Immature natural killer cell (primary cell): ENCODE data around the gene SPTBN1. TPM values are rescaled to one million over a fixed set of nuclear protein-coding genes. Genes with fewer than 3 reads are reported as not detected.
"Not testable (repeated sequence)": the region's sequence is repeated elsewhere in the genome, so short reads cannot be mapped to it uniquely, and the experiment has no call there.

ENCODE experiments used
- DNase-seq, 3 donors: peaks; one replicate each; pipeline ENCODE4 v3.0.0; 2022; ENCODE audit warnings: mixed read lengths in 1 of 3
- H3K27ac Mint-ChIP-seq, 6 donors: one replicate each; pipeline ENCODE4 v1.8.0; 2020; ENCODE audit warnings: mixed read lengths in 6 of 6, mild to moderate bottlenecking in 5 of 6, inconsistent platforms in 4 of 6, moderate library complexity in 3 of 6
- H3K27me3 Mint-ChIP-seq, 3 donors: one replicate each; pipeline ENCODE4 v1.8.0; 2020 to 2021; ENCODE audit warnings: low read depth in 3 of 3, mild to moderate bottlenecking in 3 of 3, mixed read lengths in 3 of 3, moderate library complexity in 3 of 3, inconsistent platforms in 1 of 3
- H3K36me3 Mint-ChIP-seq, 3 donors: one replicate each; pipeline ENCODE4 v1.8.0; 2020; ENCODE audit warnings: mixed read lengths in 3 of 3, inconsistent platforms in 2 of 3, mild to moderate bottlenecking in 2 of 3
- H3K4me1 Mint-ChIP-seq, 2 donors: one replicate each; pipeline ENCODE4 v1.8.0; 2020; ENCODE audit warnings: inconsistent platforms in 2 of 2, mild to moderate bottlenecking in 2 of 2, mixed read lengths in 2 of 2, moderate library complexity in 1 of 2
- H3K4me3 Mint-ChIP-seq, 5 donors: one replicate each; pipeline ENCODE4 v1.8.0; 2020; ENCODE audit warnings: mild to moderate bottlenecking in 5 of 5, mixed read lengths in 5 of 5, inconsistent platforms in 3 of 5, moderate library complexity in 3 of 5
- H3K9me3 Mint-ChIP-seq, 6 donors: one replicate each; pipeline ENCODE4 v1.8.0; 2020; ENCODE audit warnings: mild to moderate bottlenecking in 6 of 6, mixed read lengths in 6 of 6, inconsistent platforms in 4 of 6, moderate library complexity in 3 of 6
- polyA plus RNA-seq, 3 donors: library from polyadenylated mRNA; unstranded; fragments of 300-500 nt; fragmentation: Illumina TruSeq; gene quantifications; one replicate each; pipeline ENCODE4 v1.2.3, GENCODE V29; 2021

Gene SPTBN1
- polyA plus RNA-seq, 3 donors from 2014 or later: 0.41 to 57.5 (median 7.7) TPM

DNA sequence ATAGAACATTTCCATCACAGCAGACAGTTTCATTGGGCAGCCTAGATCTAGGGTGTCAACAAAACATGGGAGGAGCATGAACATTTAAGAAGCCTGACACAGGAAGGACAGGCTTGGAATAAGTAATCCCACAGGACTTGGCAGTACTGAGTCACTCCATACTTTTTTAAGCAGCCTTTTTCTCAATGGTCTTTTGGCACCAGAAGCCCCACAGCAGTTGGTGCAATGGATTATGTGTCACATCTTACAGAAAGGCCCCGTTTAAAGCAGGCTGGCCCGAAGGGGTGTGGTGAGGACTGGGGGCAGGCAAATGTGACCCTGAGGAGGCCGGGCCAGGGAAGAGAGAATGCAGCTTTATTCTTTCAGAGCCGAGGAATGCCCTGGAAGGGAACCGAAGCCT lies 26.6 kb downstream of the SPTBN1 start:
- peaks cover 7 to 9% of the 10 kb centered on the region in 2 donors for H3K4me1 Mint-ChIP-seq
- peaks cover 0 to 5% (median 3%) of the 10 kb centered on the region in 3 donors for H3K36me3 Mint-ChIP-seq
- peaks cover 0 to 3% (median 2%) of the 10 kb centered on the region in 3 donors for H3K27me3 Mint-ChIP-seq
- no peak for DNase-seq
- no peak overlapping the region for H3K4me3 Mint-ChIP-seq
- peaks cover 0 to 7% (median 3%) of the 10 kb centered on the region in 6 donors for H3K9me3 Mint-ChIP-seq
- no peak overlapping the region for H3K27ac Mint-ChIP-seq

DNA sequence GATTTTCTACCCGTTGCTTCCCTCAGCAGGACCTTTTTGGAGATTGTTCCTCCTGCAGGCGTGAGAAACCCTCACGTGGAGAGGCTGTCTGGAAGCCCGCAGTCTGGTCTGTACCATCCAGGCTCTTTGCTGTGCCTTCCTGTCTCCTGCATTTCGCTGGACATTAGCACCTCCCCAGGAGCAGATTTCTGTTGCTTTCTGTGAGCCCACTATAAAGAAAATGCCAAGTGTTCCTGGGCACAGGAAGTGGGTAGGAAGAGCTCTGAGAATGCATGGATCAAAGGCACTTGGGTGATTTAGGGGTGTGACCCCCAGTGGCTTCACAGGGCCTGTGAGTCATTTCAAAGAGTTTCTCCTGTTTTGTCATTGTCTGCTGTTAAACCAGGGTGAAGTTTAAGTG lies 27.3 kb downstream of the SPTBN1 start:
- Mint-ChIP-seq H3K27ac (no peak overlapping the region), H3K36me3 (peaks cover 0 to 5% (median 3%) of the 10 kb centered on the region in 3 donors), H3K4me1 (peaks cover 0 to 2% of the 10 kb centered on the region in 2 donors), H3K9me3 (peaks cover 0 to 8% (median 3%) of the 10 kb centered on the region in 6 donors), H3K27me3 (peaks cover 0 to 3% (median 2%) of the 10 kb centered on the region in 3 donors), H3K4me3 (no peak overlapping the region)
- no peak for DNase-seq

DNA sequence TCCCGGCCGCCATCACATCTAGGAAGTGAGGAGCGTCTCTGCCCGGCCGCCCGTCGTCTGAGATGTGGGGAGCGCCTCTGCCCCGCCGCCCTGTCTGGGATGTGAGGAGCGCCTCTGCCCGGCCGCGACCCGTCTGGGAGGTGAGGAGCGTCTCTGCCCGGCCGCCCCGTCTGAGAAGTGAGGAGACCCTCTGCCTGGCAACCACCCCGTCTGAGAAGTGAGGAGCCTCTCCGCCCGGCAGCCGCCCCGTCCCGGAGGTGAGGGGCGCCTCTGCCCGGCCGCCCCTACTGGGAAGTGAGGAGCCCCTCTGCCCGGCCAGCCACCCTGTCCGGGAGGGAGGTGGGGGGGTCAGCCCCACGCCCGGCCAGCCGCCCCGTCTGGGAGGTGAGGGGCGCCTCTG lies 29.6 kb downstream of the SPTBN1 start:
- not testable (repeated sequence) for H3K4me1 Mint-ChIP-seq, DNase-seq, H3K36me3 Mint-ChIP-seq, H3K4me3 Mint-ChIP-seq, H3K27ac Mint-ChIP-seq, H3K9me3 Mint-ChIP-seq
- H3K27me3 Mint-ChIP-seq: peaks cover 1 to 11% (median 3%) of the 10 kb centered on the region in 3 donors

DNA sequence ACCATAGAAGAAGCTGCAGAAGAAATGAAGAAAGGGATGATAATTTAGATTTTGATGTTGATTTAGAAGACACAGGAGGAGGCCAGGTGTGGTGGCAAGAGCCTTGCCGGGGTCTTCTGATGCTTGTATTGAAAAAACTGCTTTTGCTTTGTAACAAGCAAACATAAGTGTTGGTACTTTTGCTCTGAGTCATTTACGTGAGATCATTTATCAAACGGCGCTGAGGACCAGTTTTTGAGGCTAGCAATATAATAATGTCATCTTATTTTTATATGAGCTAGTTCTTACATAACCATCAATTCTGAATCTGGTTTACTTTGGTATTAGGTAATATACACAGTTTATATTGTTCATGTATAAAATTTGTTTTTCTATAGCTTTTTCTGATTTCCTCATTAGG lies 30.6 kb downstream of the SPTBN1 start:
- peaks cover 1 to 12% (median 3%) of the 10 kb centered on the region in 3 donors for H3K27me3 Mint-ChIP-seq
- no peak overlapping the region for H3K4me3 Mint-ChIP-seq
- H3K36me3 Mint-ChIP-seq: peaks cover 0 to 5% (median 0%) of the 10 kb centered on the region in 3 donors
- no peaks in the 10 kb centered on the region for H3K4me1 Mint-ChIP-seq
- peaks cover 0 to 5% (median 0%) of the 10 kb centered on the region in 6 donors for H3K9me3 Mint-ChIP-seq
- no peak overlapping the region for H3K27ac Mint-ChIP-seq
- DNase-seq: no peak

DNA sequence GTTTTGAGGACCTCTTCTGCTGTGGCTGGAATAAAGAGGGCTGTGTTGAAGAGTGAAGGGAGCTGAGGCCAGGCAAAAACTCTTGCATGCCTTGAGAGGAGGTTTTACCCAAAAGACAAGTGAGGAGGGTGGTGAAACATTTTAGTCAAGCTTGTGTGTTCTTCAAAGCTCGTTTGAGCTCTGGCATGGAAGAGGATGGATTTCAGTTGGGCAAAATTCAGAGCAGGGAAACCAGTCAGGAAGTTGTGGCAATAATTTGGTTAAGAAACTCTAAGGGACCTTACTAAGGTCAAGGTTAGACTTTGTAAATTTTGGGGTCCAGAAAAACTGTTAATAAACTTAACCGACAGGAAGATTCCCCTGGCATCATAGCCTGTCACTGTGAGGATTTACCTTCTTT lies 34.7 kb downstream of the SPTBN1 start:
- Mint-ChIP-seq H3K4me1 (no peaks in the 10 kb centered on the region), H3K27ac (no peak overlapping the region), H3K4me3 (no peak overlapping the region), H3K27me3 (peaks cover 0 to 18% (median 5%) of the 10 kb centered on the region in 3 donors), H3K9me3 (peaks cover 0 to 3% (median 0%) of the 10 kb centered on the region in 6 donors), H3K36me3 (no peaks in the 10 kb centered on the region)
- DNase-seq: no peak

DNA sequence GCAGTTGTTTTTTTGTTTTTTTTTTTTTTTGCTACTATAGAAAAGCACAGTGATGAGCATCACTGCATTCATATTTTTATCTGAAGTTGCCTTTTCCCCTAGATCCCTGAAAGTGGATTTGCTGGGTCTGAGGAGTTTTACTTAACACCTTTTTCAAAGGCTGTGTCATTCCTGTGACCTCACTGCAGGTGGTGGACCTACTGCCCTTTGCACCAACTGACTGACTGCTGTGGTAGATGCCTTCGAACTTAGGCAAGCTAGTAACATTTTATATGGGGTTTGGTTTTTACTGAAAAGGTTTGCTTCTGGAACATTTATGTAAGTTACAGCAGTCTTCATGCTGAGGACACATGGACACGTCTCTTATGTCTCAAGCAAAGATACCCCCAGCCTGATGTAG lies 36.2 kb downstream of the SPTBN1 start:
- peaks cover 0 to 3% (median 0%) of the 10 kb centered on the region in 6 donors for H3K9me3 Mint-ChIP-seq
- H3K27ac Mint-ChIP-seq: no peak overlapping the region
- H3K4me3 Mint-ChIP-seq: no peak overlapping the region
- no peaks in the 10 kb centered on the region for H3K4me1 Mint-ChIP-seq
- H3K36me3 Mint-ChIP-seq: no peaks in the 10 kb centered on the region
- no peak for DNase-seq
- H3K27me3 Mint-ChIP-seq: peaks cover 3 to 22% (median 5%) of the 10 kb centered on the region in 3 donors

DNA sequence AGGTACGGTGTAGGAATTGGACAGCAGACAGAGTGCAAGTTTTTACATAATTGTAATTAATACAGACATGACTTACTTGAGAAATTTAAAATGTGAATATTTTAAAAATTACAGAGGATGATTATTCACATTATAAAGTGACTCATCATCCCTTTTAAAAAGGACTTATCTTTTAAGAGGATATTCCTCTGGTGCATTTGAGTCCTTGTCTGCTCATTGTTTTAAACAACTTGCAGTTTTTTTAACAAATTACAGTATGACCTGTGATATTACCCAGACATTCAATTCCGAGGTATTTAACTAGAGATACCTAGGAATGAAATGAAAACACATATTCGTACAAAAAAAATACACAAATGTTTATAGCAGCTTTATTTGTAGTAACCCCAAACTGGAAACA lies 38.0 kb downstream of the SPTBN1 start:
- H3K4me1 Mint-ChIP-seq: no peaks in the 10 kb centered on the region
- no peak overlapping the region for H3K27ac Mint-ChIP-seq
- no peak for DNase-seq
- no peaks in the 10 kb centered on the region for H3K36me3 Mint-ChIP-seq
- peaks cover 0 to 1% (median 0%) of the 10 kb centered on the region in 6 donors for H3K9me3 Mint-ChIP-seq
- no peak overlapping the region for H3K4me3 Mint-ChIP-seq
- peaks cover 3 to 22% (median 5%) of the 10 kb centered on the region in 3 donors for H3K27me3 Mint-ChIP-seq

DNA sequence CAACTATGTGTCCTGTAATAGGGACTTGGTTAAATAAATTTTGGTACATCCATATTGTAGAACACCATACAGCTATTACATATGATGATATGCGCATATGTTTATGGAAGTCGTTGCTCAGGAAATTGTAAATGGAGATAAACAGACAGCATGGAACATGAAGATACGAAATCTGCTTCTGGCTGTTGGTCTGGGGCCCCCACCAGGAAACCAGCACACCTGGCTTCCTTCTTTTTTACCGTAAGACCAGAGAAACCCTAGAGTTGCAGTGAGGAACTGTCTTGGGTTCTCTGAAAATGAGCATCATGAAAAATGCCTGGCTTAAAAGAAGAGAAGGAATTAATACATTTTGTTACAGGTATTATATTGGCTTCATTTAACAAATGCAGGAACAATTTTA lies 40.8 kb downstream of the SPTBN1 start:
- no peaks in the 10 kb centered on the region for H3K4me1 Mint-ChIP-seq
- no peak for DNase-seq
- peaks cover 4 to 12% (median 5%) of the 10 kb centered on the region in 3 donors for H3K27me3 Mint-ChIP-seq
- no peaks in the 10 kb centered on the region for H3K9me3 Mint-ChIP-seq
- no peak overlapping the region for H3K4me3 Mint-ChIP-seq
- no peak overlapping the region for H3K27ac Mint-ChIP-seq
- no peaks in the 10 kb centered on the region for H3K36me3 Mint-ChIP-seq

DNA sequence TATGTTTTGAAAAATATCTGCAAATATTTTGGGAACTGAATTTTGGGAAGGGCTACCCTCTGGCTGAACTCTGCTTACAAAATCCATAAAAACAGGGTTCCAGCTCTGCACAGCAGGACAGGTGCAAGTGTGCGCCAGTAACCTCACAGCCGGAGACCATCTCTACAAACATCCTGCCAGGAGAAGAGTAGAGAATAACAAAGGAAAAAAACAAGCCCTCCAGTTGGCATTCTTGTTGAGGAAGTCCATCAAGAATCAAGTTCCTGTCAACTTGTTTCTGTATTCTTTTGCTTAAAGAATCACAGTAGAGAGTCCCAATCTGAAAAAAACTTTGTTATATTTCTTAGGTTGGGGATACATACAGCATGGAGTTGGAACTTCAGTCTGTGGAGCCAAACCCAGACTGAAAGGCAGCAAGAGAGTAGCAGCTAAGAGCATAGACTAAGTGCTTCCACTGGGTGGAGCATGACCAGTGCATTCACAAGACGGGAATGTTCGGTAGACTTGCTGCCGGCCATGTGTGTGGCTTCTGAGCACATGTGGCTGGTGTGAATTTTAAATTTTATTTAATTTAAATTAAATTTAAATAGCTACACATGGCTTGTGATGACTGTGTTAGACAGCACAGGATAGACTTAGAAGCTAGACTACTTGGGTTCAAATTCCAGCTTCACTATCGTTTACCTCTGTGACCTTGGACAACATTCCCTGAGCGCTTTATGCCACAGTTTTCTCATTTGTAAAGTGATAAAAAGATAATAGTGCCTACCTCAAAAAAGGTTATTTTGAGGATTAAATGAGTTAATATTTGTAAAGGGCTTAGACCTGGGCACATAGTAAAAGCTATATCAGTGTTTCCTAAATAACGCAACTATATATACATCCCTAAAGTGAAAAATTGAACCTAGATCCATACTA lies 41.9 kb downstream of the SPTBN1 start:
- no peak overlapping the region for H3K27ac Mint-ChIP-seq
- H3K9me3 Mint-ChIP-seq: no peaks in the 10 kb centered on the region
- H3K4me3 Mint-ChIP-seq: no peak overlapping the region
- H3K27me3 Mint-ChIP-seq: peaks cover 4 to 10% (median 8%) of the 10 kb centered on the region in 3 donors
- no peaks in the 10 kb centered on the region for H3K4me1 Mint-ChIP-seq
- DNase-seq: no peak
- H3K36me3 Mint-ChIP-seq: no peaks in the 10 kb centered on the region

DNA sequence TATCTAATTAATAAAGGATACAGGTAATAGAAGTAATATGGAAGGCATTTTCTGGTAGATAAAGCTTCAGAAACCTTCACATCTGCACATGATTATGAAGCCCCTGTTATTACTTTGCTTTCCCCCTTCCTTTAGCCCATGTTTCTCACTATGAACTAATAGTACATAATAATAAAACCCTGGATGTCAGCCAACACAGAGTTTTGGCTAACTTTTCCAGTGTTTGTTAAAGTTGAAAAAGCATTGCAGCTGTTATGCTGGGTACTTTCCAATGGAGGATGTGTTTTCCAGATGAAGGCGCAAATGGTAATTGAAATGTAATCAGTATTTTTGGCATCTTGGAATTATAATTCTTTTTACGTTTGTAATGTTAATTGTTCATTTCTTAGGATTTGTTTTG lies 43.5 kb downstream of the SPTBN1 start:
- H3K9me3 Mint-ChIP-seq: no peaks in the 10 kb centered on the region
- peaks cover 0 to 10% (median 4%) of the 10 kb centered on the region in 3 donors for H3K27me3 Mint-ChIP-seq
- no peaks in the 10 kb centered on the region for H3K36me3 Mint-ChIP-seq
- H3K4me1 Mint-ChIP-seq: no peaks in the 10 kb centered on the region
- H3K27ac Mint-ChIP-seq: no peak overlapping the region
- DNase-seq: no peak
- no peak overlapping the region for H3K4me3 Mint-ChIP-seq

DNA sequence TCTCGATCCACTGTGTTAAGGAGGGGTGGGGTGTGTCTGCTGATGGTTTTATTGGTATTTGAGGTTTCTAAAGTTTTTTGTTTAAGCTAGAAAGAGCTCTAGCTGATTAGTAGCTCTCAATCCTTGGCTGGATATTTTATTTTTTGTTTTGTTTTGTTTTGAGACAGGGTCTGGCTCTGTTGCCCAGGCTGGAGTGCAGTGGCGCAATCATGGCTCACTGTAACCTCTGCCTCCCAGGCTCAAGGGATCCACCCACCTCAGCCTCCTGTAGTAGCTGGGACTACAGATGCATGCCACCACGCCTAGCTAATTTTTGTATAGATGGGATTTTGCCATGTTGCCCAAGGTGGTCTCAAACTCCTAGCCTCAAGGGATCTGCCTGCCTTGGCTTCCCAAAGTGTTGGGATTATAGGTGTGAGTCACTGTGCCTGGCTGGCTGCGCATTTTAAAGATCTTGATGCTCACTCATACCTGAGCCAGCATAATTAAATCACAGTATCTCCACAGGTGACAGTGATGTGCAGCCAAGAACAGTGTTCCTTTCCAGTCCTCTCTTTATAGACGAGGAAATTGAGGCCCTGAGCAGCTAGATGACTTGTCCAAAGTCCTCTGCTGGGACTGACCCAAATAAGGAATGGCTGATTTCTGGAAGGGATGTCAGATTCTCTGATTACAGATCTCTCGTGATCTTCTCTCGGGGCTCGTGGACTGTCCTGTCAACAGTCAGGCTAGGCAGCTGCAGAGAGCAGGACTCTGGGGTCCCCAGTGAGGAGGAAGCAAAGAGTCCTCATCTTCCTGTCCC lies 44.5 kb downstream of the SPTBN1 start:
- no peak overlapping the region for H3K4me3 Mint-ChIP-seq

DNA sequence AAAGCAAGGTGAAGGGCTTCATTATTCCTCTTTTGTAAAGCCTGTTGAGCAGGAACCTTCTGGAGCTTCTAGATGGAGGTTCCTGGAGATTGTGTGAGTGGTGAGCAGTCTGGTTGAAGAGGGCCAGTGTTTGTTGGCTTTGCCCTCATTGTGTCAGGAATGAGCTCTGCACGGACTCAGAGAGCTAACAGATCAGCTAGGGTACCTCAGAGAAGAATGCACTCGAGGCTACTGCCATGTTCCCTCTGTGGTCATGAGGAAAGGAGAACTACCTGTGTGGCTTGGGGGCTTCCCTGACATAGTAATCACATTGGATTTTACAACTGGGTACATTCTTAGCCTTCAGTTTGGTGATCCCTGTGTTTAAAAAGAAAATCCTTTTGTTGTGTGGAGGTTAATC lies 46.6 kb downstream of the SPTBN1 start:
- Mint-ChIP-seq H3K4me3 (no peak overlapping the region), H3K27me3 (peaks cover 2 to 8% (median 2%) of the 10 kb centered on the region in 3 donors), H3K36me3 (no peaks in the 10 kb centered on the region), H3K27ac (no peak overlapping the region), H3K9me3 (no peaks in the 10 kb centered on the region), H3K4me1 (no peaks in the 10 kb centered on the region)
- DNase-seq: no peak

More for the DNA sequence above, 44.5 kb downstream of the SPTBN1 start:
- Mint-ChIP-seq H3K4me1 (no peaks in the 10 kb centered on the region), H3K9me3 (no peaks in the 10 kb centered on the region), H3K27ac (peak overlapping the region in 1 of 6 donors; percentile 58), H3K27me3 (peaks cover 2 to 10% (median 5%) of the 10 kb centered on the region in 3 donors), H3K36me3 (no peaks in the 10 kb centered on the region)
- DNase-seq: no peak

DNA sequence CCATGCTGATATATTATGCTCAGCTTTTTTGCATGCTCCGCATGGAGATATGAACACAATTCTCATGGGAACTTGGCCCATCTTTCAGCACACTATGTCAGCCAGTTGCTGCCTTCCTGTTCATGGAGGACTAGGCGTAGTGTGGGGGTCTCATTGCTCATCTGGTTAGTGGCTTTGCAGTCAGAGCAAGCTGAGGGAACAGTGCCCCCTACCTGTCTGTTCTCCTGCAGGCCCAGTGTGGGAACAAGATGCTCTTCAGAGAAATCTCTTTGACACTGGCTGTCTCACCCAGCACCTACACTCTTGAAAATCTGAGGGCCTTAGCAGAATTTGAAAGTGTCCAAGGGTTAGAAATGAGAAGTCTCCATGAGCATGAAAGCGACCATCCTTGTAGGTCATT lies 47.1 kb downstream of the SPTBN1 start:
- Mint-ChIP-seq H3K36me3 (no peaks in the 10 kb centered on the region), H3K4me1 (no peaks in the 10 kb centered on the region), H3K27me3 (peaks cover 2 to 8% (median 2%) of the 10 kb centered on the region in 3 donors), H3K4me3 (no peak overlapping the region), H3K9me3 (no peaks in the 10 kb centered on the region), H3K27ac (no peak overlapping the region)
- DNase-seq: peak in 1 of 3 donors; percentile 13

DNA sequence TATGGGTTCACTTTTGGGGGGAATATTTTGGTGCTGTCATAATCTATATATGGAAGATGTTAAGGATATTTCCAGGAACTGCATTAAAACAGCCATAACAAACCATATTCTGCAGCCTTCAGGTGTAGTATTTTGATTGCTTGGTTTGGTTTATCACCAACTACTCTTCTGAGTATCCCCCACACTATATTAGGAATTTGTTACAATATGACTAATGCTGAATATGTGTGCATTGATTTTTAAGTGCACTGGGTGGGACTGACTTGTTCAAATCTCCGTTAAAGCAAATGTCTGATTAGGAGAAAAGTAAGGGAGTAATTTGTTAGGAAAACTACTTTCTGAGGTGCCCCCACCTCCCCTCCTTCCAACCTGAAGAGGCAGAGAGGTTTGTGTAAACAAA lies 47.7 kb downstream of the SPTBN1 start:
- no peak for DNase-seq
- peaks cover 2 to 8% (median 2%) of the 10 kb centered on the region in 3 donors for H3K27me3 Mint-ChIP-seq
- H3K4me3 Mint-ChIP-seq: no peak overlapping the region
- H3K4me1 Mint-ChIP-seq: no peaks in the 10 kb centered on the region
- H3K27ac Mint-ChIP-seq: no peak overlapping the region
- H3K36me3 Mint-ChIP-seq: no peaks in the 10 kb centered on the region
- H3K9me3 Mint-ChIP-seq: no peaks in the 10 kb centered on the region
